GM19328 (cell line): ENCODE measurements around the gene GCM1.

Experiments
- ATAC-seq: cut with Tn5 transposase; IDR thresholded peaks from one replicate; pipeline ENCODE4 v1.9.1; 2021; ENCODE audit warnings: mild to moderate bottlenecking, moderate library complexity; ENCODE audit not compliant: unreplicated experiment

GCM1 gene

DNA sequence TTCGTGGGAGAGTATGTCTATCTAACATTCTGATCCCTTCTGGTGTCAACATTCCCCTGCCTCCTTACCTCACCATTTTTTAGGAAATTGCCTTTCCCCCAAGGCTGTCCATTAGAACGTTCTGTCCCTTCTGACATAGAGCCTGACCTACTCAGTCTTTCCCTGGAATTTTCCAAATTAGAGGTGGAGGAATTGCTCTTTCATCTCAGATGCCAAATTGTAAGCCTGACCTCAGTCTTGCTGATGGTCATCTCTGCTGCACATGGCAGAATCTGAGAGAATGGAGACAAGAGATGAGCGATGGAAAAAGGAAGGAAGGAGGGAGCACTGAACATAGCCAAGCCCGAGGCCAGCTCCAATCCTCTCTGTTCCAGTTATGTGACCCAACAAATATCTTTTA, 5.4 kb upstream of the GCM1 start:
- no peak for ATAC-seq

DNA sequence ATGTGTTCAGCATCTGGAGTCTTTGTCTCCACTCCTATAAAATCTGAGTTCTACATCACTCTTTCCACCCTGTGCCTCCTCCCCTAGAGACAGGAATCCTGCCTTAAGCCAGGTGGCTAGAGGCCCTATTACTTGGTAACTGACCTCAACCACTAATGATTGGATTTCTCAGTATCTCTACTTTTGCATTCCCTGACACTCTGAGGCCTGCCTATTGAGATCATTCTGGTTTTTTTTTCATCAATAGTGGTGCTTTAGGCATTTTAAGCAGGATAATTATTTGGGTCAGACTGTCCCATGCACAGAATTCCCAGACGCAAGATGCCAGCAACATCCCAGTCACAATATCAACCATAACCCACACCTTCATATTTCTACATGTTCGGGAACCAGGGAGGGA, 3.9 kb upstream of the GCM1 start:
- ATAC-seq = no peak

DNA sequence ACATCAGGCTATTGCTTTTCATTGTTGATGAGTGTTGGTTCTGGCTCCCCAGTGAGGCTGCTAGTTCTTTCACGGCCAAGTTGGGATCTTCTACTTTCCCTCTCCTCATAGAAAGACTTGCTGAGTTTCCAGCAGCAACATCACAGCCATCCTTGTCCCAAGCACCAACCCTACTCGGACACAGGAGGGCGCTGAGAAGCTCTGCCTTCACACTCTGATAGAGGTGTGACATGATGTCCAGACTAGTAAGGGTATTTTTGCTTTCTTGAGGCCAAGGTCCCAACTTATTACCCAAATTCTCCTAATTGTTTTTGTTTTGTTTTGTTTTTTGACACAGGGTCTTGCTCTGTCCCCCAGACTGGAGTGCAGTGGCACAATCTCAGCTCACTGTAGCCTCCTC, 3.0 kb upstream of the GCM1 start:
- ATAC-seq = no peak

DNA sequence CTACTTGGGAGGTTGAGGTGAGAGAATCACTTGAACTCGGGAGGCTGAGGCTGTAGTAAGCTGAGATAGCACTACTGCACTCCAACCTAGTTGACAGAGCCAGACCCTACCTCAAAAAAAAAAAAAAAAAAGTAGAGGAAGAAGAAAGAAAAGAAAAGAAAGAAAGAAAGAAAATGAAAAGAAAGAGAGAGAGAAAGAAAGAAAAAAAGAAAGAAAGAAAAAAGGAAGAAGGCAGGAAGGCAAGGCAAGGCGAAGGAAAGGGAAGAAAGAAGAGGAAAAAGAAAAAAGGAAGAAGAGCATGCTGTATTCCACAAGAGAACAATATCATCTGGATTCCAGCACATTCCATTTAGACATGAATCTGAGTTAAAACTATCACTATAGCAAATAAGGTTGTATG, 3.8 kb downstream of the GCM1 start:
- no peak for ATAC-seq

DNA sequence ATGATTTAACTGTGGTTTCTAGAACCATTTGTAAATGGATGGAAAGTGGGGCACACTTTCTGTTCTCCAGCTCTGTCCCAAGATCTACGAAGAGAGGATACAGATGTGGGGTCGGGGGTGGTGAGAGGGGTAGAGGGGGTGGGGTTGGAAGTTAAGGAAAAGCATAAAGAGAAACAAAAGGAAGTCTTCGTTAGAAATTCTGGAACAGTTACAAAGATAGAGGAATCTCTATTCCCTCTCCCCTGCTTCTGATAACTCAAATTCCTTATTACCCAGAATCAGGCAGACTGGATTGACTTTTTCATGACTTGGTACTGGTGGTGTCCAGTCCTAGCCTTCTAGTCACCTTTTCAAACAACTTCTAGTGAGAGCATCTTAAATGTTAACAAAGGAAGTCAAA, 4.9 kb downstream of the GCM1 start:
- ATAC-seq = no peak

DNA sequence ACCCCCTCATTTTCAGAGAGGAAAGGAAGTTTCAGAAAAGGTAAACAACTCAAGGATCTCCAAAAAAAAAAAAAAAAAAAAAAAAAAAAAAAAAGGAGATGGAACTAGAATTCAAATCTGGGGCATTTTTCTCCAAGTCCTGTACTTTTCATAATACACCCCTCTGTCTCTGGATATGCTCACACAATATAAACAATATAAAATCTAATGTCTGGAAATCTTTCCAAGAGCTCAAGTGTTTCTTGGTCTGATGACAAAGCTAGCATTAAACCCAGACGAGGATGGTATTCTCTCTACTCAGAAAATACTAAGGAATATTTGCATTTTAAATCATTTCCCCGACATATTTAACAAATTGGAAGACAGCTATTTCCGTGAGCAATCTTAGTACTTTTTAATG, 5.8 kb downstream of the GCM1 start:
- ATAC-seq = no peak

DNA sequence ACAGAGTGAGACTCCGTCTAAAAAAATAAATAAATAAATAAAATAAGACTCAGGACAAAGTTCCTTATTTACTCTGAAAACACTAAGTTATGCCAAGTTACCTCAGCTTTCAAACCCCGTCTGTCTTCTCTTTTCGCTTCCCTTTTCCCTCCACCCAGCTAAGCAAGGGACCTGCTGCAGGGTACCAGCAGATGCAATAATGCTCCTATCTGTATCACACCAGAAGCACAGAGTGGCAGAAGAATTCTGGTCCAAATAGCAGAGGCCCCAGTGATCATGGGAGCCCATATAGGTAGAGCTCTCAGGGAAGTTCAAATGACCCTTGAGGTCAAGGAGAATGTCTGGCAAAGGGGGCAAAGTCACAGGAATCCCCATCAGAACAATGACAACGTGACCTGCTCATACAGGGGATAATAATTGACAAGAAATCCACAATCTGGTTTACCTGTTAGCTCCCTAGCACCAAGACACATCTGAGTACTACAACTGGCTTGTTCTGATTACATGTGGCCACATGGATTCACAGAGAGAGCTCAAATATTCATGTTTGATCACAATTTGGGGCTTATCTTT, 8.7 kb downstream of the GCM1 start:
- no peak for ATAC-seq

DNA sequence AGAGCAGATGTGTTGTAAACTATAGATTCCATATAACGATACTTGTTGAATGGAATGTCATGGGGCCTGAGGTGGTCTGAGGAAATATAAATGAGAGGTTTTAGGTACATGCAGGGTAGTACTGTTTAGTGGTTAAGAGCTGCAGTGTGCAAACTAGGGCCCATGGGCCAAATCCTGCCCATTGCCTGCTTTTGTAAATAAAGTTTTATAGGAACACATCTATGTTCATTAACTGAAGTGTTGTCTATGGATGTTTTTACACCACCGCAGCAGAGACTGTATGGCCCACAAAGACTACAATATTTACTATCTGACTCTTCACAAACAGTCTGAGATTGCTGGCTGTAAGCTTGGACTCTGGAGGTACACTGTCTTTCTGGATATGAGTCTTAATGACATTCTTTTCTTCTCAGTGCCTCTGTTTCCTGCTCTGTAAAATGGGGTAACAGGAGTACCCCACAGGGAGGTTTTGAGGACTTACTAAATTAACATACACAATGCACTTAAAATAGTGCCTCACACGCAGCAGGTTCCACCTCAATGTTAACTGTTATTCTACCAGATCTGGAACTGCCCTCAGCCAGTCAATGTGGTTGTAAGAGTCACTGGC, 12.5 kb downstream of the GCM1 start:
- no peak for ATAC-seq

DNA sequence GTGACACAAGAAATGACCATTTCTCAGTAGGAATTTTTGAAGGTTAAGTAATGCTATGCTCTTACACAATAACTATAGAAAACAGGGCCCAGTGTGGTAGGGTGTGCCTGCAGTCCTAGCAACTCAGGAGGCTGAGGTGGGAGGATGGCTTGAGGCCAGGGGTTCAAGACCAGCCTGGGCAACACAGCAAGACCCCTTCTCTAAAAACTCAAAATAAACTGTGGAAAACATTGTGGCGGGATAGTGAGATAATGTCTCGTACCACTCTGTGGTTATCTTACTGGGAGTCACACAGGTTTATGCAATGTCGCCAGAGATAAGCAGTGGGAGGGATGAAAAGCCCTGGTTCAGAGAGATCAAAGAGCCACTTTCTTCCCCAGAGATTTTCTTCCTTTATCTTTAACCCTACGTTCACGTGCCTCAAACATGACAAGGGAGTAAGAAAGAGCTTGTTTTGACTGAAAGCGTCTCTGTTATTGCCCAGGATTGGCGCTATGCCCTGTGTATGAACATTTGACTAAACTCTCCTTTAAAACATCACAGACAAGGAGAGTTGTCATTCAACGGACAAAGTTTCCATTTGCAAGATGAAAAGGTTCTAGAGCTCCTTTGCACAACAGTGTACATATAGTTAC, 13.9 kb downstream of the GCM1 start:
- no peak for ATAC-seq

DNA sequence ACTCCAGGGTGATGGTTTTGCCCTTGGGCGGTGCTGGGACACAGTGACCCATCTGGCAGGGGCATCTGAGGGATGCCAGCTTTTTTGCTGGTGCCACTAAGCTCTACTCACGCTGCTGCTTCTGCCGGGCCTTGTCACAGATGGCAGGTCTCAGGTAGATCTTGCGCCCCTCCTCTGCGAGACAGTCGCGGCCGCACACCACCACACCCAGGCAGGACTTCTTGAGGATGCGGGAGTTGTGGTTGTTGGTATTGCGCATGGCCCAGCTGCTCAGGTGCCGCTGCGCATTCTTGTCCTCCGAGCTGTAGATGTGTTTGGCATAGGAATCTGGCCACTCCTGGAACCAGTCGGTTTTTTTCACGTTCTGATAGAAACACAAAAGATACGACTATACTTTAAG, 14.7 kb downstream of the GCM1 start:
- no peak for ATAC-seq

DNA sequence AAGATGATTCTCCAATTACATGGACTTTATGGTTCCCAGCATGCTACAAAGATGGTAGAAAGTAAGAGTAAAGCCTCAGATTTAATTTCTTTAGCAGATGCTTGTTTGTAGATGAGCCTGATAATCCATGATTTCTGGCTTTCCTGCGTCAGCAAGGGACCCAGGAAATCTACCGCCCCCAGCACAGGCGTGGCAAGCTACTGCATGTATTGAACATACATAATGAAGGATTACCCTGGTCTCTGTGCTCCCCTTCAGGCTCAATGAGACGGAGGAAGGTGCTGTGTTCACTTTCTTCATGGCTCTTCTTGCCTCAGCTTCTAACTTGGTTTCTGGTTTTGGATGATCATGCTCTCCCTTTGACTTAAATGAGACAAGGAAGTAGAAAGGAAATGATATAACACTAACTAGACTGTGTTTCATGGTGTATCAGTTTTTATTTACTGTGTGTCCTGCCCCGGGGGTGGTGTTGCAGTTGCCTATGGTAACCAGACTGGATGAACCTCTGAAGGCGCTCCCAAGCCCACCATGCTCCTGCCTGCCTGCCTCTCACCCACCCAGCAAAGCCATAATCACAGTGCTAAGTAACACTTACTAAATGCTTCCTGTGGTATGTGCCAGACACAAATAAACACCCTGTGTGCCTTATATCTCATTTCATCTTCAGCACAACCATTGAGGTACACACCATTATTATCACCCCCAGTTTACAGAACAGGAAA, 17.9 kb downstream of the GCM1 start:
- ATAC-seq = no peak

DNA sequence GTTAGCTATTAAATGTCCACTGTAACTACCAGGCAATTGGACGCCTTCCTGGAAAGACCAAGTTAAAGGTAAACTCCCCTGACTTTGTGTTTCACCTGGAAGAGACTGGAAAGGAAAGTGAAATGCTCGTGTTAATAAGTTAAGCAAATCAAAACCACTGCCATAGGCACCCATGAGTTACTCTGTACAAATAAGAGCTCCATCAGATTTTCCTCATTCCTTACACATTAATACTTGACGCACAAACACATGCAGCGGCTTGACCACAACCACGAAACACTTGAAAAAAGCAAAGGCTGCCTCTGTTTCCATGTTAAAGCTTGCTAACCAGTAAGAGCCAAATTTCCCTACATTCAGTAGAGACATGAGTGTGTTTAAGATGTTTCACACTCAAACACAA, 19.8 kb downstream of the GCM1 start:
- no peak for ATAC-seq

DNA sequence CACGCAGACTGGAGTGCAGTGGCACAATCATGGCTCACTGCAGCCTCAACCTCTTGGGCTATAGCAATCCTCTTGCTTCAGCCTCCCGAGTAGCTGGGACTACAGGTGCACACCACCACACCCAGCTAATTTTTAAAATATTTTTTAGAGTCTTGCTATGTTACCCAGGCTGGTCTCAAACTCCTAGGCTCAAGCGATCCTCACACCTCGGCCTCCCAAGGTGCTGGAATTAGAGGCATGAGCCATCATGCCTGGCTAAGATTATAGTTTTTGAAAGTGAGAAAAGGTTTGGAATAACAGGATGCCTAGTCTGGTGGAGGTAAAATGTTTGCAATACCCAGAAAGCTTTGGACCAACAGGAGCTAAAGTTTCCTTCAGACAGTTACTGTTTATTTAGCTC, 23.4 kb downstream of the GCM1 start:
- no peak for ATAC-seq

DNA sequence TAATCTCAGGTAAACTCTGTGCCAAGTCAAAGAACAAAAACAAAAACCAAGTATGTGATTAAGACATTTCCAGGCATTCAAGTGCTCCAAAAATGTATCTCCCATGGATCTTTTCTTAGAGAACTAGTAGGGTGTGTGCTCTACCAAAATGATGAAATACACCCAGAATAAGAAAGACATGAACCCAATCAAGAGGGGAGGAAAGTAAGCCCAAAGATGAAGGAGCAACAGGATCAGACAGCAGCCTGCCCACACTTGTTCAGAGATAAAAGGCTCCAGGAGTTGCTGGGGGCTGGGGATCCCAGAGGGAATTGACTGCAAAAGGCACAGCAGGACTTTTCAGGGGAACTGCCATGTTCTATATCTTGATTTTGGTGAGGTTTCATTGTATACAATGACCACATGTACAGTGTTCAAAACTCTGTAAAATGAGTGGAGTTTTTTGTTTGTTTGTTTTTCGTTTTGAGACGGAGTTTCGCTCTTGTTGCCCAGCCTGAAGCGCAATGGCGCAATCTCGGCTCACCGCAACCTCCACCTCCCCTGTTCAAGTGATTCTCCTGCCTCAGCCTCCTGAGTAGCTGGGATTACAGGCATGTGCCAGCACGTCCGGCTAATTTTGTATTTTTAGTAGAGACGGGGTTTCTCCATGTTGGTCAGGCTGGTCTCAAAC, 24.4 kb downstream of the GCM1 start:
- ATAC-seq = no peak

DNA sequence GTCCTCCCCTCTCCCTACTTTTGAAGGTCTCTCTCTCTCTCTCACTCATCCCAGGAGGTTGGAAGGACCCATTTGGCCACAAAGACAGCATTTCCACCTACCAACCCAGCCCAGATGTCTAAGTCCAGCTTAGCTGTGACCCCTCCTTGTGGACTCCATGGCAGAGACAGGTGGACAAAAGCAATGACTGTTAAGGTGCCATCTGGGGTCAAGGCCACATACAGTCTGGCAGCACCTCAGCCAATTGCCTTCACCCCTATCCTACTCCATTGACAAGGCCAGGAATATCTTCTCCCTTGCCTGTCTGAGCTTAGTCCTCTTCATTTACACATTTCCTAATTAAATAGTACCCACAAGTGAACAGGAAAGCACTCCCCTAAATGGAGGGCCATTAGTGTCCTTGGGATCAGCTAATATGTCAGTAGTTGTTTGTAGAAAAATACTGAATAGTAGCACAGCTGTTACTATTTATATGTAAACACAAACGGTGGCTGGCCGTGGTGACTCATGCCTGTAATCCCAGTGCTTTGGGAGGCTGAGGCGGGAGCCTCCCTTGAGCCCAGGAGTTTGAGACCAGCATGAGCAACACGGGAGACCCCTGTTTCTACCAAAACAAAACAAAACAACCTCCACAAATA, 28.8 kb downstream of the GCM1 start:
- ATAC-seq = no peak

DNA sequence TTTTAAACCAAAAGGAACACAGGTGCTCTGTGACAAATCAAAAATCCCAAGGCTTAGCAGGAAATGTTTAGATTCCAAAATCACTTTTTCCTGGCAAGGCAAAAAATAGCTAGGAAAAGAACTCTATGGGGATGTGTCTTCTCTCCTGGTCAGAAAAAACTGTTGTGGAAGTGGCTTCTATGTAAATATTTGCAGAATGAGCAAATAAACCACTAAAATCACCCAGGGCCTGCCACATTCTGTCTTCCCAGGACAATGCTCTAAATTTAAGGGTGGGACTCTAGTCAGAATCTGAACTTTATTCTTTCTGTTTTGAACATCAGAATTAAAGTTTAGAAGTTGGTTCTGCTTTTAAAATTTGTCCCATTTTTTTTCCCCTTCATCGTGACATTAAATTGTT, 29.3 kb downstream of the GCM1 start:
- no peak for ATAC-seq

DNA sequence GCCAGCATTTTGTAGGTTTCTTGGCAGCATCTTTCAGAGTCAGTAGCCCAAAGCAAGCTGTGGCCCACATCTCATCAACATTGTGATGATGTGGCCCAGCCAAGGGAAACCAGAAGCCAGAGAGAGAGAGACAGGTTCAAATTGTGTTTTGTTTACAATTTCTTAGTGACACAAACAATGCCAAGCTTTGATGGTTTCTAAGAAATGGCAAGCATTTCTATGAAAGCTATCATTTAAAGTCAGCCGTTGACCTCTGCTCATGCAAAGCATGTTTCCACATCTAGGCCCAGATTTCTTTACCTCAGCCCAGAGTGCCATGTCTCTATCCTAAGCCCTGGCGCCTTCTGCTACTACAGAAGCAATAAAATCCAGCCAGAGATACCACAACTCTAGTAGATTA, 32.9 kb downstream of the GCM1 start:
- ATAC-seq = no peak

DNA sequence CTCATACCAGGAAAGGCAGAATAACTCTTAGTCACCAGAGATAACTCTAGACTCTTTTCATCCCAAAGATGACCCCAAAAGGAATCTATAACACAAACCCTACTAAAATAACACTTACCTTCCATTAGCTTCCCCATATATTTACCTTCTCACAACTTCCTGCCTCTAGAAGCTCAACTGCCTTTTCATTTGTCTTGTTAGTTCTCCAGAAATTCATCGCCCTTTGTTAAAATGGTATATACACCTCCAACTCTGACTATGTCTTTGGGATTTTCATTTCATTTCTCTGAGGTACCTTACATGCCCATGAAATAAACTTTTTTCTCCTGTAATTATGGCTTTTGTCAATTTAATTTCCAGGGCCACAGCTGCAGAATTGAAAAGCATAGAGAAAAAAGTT, 33.5 kb downstream of the GCM1 start:
- ATAC-seq = no peak

DNA sequence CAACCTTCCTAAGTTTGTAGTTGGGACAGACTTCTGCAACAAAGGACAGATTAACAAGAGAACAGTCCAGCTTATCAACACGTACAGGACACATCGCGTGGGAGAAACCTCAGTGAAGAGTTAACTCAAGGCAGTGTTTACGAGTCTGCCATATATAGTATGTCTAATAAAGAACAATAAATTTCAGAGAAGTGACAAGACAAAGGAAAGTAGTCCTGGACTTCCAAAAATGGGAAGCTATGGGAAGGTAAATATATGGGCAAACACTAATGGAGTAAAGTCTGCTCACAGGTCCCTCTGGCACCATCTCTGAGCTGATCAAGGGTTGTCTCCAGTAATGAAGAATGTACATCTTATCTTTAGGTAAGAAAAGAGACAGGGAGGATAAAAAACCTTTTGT, 34.9 kb downstream of the GCM1 start:
- ATAC-seq = no peak

DNA sequence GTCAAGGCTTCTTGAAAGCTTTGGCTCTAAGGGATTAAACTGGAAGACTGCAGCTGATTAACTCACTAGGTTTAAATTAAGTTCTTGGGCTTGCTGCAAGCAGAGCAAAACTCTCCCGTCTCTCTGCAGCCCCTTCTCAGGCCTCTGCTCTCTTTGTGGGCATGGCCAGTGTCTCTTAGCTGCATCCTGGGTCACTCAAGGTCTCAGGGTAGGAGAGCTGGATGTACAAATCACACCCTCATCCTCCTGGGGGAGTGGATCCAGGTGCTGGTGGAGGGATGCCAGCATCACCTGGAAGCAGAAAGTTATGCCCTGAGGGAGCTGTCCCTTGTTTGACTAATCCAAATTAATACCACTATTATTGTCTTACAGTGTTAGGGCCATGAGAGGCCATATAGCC, 35.8 kb downstream of the GCM1 start:
- no peak for ATAC-seq

DNA sequence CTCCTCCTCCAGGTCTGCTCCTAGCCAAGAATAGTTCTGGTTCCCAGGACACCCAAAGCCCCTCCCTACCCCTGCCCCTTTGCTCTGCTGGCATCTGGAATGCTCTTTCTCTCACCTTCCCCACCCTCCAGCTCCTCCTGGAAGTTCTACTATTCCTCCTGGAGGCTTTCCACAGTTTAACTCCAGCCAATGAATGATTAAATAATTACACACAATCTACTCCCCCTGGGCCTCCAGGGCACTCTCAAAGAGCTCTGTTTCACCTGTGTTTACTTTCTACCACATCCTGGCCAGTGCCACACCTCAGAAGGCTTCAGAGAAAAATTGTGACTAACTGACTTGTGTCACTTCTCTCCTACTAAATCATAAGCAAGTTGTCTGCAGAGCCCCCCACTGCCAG, 36.2 kb downstream of the GCM1 start:
- no peak for ATAC-seq
